ENCODE measurements around the gene TMEM212.

- TF ChIP-seq EZH2 (IDR thresholded peaks at IDR 0.05; ENCODE audit: insufficient read depth, low read length) = no peak
- TF ChIP-seq CTCF (IDR thresholded peaks at IDR 0.05; ENCODE audit: insufficient read depth, low read depth, low read length) = no peak
Measured at GRCh38 chr3:171878461-171879225, 35.5 kb downstream of the TMEM212 start.
